ENCODE results near the gene YIPF6.
"Not testable (repeated sequence)": the region's sequence is repeated elsewhere in the genome, so short reads cannot be mapped to it uniquely, and the experiment has no call there.

YIPF6 gene

GRCh38 chrX:68498508-68499379, at the start of gene YIPF6:
Gene YIPF6, plus strand, starts transcription at chrX:68499051. Its CDS starts 16 bp downstream, at chrX:68499067.
- peak; percentile 68 for DNase-seq
- peak; percentile 96 for ATAC-seq

DNA sequence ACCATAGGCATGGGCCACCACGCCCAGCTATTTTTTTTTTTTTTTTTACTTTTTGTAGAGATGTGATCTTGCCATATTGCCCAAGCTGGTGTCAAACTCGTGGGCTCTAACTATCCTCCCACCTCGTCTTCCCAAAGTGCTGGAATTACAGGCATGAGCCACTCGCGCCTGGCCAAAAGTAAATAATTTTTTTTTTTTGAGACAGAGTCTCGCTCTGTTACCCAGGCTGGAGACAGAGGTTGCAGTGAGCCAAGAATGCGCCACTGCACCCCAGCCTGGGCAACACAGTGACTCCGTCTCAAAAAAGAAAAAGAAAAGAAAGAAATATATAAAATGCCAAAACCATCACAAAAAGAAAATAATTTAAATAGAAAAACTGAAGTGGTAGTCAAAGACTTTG, 47.1 kb upstream of the YIPF6 start:
- ATAC-seq (no peak), DNase-seq (no peak)

DNA sequence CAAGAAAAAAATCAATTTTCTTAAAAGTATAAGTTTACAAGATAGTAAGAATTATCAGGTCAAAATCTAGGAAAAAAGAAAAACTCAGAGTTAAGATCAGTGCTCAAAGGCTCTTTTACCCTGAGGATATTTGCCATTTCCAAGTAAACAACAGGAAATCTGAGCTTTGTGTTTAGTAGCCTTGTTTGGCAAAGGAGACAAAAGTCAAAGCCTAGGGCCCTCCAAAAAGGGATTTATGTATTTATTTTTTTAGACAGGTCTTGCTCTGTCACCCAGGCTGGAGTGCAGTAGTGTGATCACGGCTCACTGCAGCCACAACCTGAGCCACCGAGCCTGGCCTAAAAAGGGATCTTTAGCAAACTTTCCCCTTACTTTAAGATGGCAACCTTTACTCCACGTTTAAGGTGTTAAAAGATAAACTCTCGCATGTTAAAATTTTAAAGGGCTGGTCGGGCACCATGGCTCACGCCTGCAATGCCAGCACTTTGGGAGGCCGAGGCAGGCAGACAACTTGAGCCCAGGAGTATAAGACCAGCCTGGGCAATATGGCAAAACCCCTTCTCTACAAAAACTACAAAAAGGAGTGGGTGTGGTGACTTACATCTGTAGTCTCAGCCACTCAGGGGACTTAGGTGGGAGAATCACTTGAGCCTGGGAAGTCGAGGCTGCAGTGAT, 44.2 kb upstream of the YIPF6 start:
- ATAC-seq (no peak), DNase-seq (no peak)

DNA sequence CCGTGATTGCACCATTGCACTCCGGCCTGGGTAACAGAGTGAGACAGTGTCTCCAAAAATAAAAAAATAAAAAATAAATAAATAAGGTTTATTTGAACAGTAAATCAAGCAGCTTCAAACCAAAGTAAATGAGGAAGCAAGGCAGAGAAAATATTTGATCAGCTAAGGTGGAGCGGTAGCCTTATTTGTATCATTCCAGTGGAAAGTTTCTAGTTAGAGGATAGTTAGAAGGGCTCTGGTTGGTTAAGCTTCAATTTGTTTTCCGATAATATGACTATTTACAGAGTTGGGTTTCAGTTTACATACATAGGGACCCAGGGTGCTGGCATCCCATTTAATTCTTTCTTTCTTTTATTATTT, 43.7 kb upstream of the YIPF6 start:
- ATAC-seq: no peak
- DNase-seq: no peak

- DNase-seq (no peak), ATAC-seq (no peak)
These were observed 37.8 kb upstream of the YIPF6 start for GRCh38 chrX:68461093-68461492.

- ATAC-seq (no peak), DNase-seq (no peak)
These were observed 37.3 kb upstream of the YIPF6 start for GRCh38 chrX:68461576-68461975.

DNA sequence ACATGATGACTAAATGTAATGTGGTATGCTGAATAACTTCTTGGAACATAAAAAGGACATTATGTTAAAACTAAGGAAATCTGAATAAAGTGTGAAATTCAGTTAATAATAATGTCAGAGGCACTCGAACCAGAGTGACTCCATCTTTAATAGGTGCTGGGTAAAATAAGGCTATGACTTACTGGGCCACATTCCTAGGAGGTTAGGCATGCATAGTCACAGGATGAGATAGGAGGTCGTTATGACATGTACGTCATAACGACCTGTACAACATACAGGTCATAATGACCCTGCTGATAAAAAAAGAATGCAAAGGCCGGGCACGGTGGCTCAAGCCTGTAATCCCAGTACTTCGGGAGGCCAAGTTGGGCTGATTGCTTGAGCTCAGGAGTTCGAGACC, 36.7 kb upstream of the YIPF6 start:
- DNase-seq (no peak), ATAC-seq (no peak)

DNA sequence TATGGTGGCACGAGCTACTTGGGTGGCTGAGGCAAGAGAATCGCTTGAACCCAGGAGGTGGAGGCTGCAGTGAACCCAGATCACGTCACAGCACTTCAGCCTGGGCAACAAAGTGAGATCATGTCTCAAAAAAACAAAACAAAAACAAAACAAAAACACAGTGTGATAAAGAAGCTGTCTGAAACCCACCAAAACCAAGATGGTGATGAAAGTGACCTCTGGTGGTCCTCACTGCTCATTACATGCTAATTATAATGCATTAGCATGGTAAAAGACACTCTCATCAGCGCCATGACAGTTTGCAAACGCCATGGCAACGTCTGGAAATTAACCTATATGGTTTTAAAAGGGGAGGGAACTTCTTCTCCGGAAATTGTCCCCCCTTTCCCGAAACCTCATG, 36.2 kb upstream of the YIPF6 start:
- DNase-seq (peak; percentile 5), ATAC-seq (no peak)

DNA sequence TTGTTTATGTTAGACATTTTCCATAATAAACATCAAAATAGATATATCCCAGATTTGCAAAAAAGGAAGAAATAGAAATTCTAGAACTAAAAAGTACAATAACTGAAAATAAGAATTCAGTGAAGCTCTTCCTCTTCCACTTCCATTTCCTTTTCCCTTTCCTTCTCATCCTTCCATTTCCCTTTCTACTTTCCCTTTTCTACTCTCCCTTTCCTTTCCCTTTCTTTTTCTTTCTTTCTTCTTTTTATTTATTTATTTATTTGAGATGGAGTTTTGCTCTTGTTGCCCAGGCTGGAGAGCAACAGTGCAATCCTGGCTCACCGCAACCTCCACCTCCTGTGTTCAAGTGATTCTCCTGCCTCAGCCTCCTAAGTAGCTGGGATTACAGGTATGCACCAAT, 35.0 kb upstream of the YIPF6 start:
- DNase-seq (no peak), ATAC-seq (no peak)

DNA sequence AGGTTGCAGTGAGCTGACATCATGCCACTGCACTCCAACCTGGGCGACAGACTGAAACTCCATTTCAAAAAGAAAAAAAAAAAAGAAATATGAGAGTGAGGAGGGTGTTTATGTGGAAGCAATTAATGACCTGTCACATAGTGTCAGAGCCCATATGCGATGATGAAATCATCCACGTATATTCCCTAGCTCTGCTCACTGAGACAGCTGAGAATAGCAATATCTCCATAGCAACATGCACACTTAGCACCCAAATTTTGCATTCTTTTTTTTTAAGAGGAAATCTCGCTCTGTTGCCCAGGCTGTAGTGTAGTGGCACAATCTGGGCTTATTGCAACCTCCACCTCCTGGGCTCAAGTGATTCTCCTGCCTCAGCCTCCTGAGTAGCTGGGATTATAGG, 34.1 kb upstream of the YIPF6 start:
- ATAC-seq (no peak), DNase-seq (no peak)

DNA sequence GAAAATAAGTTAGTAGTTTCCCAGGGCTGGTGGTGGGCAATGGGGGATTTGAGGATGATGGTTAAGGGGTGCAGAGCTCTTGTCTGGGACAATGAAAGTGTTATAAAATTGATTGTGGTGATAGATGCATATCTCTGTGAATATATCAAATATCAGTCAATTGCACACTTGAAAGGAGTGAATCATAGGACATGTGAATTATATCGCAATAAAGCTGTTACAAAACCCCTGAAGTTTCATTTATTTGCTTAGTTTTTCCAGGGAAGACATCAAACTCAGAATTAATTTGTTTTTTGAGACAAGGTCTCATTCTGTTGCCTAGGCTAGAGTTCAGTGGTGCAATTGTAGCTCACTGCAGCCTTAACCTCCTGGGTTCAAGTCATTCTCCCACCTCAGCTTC, 17.9 kb upstream of the YIPF6 start:
- DNase-seq (no peak), ATAC-seq (no peak)

DNA sequence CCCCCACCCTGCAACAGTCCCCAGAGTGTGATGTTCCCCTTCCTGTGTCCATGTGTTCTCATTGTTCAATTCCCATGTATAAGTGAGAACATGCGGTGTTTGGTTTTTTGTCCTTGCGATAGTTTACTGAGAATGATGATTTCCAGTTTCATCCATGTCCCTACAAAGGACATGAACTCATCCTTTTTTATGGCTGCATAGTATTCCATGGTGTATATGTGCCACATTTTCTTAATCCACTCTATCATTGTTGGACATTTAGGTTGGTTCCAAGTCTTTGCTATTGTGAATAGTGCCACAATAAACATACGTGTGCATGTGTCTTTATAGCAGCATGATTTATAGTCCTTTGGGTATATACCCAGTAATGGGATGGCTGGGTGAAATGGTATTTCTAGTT, 12.7 kb upstream of the YIPF6 start:
- not testable (repeated sequence) for ATAC-seq, DNase-seq

DNA sequence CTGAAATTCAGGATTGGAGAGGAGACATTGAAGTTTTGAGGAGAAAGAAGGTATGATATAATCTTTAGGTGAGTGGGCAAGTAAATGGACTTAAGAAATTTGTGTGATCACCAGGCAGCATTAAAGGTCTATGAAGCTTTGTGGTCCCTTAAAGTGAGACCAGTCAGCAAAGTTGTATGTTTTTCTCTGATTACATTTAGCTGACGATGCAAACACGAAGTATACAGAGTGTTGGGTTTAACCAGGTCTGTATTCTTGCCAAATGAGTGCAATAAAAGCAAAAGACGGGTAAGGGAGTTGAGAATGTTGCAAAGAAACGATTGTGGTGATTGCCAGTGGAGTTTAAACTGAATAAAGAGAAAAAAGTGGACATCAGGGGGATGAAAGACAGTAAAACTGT, 11.6 kb upstream of the YIPF6 start:
- ATAC-seq (no peak), DNase-seq (no peak)

- no peak for ATAC-seq
- DNase-seq: no peak
These were observed 10.9 kb upstream of the YIPF6 start for GRCh38 chrX:68487924-68488323.

DNA sequence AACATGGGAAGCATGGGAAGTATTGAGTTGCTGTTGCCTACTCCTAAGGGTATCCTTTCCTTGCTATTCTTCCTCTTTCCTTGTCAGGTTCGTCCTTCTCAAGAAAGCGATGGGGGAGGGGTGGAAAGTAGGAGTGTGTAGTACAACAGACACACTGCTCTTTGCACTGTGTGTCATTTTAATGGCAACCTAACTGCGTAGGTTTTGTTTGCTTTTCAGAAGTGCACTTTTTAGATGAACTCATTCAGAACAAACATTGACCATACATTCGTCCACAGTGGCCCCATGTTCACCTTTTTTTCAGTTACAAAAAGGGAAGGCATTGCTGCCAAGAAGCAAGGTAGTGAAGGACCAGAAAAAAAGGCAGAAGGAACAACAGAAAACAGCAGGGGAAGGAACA, 10.2 kb upstream of the YIPF6 start:
- no peak for ATAC-seq
- no peak for DNase-seq

DNA sequence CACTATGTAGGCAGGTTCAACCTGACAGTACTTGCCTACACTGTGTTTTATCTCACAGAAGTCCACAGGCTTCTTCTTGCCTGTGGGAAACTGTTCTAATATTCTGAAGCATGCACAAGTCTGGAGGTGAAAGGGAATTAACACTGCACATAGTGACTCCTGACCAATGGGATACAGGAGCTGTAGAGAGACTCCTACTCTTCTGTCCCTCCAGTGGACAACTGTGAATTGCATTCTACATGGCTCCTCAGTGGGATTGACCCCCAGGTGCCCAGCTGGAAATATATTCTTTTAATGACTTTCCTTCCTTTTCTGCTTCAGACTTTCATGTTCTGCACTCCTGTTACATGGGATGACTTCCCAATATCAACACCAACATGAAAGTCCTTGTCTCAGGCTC, 8.2 kb upstream of the YIPF6 start:
- no peak for ATAC-seq

DNA sequence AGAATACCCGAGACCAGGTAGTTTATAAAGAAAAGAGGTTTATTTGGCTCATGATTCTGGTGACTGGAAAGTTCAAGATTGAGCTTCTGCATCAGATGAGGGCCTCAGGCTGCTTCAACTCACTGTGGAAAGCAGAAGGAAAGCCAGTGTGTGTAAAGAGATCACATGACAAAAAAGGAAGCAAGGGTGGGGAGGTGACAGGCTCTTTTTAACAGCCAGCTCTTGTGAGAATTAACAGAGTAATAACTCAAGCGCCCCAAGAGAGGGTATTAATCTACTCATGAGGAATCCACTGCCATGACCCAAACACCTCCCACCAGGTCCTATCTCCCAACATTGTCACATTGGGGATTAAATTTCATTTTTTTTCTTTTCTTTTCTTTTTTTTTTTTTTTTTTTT, 6.3 kb upstream of the YIPF6 start:
- DNase-seq: no peak
- ATAC-seq: no peak

More for the DNA sequence above, 8.2 kb upstream of the YIPF6 start:
- DNase-seq: no peak

- DNase-seq, ATAC-seq: not testable (repeated sequence)
These were observed 5.1 kb upstream of the YIPF6 start for GRCh38 chrX:68493776-68494175.

DNA sequence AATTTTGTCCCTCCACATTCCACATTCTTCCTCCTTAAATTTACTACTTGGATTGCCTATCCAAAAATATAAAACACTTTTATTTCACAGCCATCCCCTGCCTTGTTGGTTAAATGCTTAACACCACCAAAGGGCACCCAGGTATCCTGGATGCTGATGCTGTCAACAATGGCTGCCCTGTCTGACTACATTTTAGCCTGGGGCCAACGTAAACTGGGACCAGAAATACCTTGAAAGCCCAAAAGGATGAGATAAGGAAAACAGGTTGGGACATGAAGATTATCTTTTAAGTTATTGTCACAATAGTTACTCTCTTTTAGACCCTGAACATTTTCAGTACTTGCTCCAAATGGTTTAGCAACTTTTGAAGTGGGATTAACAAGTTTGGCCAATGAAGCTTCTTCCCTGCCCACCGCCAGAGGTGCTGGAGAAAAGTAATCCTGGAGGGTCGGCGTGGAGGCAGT, 775 bp upstream of the YIPF6 start:
- DNase-seq (no peak), ATAC-seq (no peak)

DNA sequence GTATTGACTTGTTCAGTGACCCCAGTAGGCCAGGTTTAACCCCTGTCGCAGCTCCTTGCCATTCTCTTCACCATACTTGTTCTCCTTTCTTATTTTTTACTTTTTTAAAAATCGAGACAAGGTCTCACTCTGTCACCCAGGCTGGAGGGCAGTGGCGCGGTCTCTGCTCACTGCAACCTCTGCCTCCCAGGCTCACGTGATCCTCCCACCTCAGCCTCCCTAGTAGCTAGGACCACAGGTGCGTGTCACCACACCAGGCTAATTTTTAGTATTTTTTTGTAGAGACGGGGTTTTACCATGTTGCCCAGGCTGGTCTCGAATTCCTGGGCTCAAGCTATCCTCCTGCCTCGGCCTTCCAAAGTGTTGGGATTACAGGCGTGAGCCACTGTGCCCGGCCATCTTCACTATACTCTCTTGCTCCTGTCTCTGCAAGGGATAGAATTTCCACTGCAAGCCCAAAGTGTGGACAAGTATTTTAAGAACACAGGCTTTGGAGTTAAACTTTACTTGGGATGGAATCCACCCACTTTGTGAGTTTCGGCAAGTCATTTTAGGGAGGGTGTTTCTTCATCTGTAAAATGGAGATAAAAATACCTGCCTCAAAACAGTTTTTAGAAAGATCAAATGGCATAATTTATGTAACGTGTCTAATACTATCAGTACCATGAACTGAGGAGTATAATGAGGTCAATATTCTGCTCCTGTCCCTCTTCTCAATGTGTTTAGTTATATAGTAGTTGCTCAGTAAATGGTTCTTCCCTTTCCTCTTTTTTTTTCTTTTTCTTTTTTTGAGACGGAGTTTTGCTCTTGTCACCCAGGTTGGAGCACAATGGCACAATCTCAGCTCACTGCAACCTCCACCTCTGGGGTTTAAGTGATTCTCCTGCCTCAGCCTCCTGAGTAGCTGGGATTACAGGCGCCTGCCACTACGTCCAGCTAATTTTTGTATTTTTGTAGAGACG, 973 bp downstream of the YIPF6 start:
- DNase-seq (no peak), ATAC-seq (no peak)

- peak; percentile 96 for ATAC-seq
- DNase-seq: peak; percentile 50
These were observed 5.2 kb downstream of the YIPF6 start for GRCh38 chrX:68503836-68504636.

DNA sequence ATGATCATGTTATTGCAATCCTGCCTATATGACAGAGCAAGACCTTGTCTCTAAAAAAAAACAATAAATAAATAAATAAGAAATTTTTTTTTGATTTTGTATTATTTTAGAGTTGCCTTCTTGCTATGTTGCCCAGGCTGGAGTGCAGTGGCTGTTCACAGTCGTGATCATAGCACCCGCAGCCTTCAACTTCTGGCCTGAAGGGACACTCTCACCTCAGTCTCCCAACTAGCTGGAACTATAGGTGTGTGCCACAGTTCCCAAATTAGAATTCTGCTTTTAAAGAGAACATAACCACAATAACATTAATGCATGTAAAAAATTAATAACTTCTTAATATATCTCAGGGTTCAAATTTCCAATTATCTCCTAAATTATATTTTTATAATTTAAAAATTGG, 7.8 kb downstream of the YIPF6 start:
- ATAC-seq (no peak), DNase-seq (no peak)

Measured in stimulated activated naive CD8-positive, alpha-beta T cell treated with anti-CD3 and anti-CD28 coated beads, Interleukin-15, Interleukin-2, amounts not matched to agents 100 U/mL and 50 U/mL, for 24 hours (primary cell).